Effector memory CD8-positive, alpha-beta T cell (primary cell): ENCODE measurements around the gene COL27A1.

ENCODE experiments used
- ATAC-seq: fragments of 150-1000 bp; cut with Tn5 transposase; replicated peaks from 2 replicates; pipeline ENCODE4 v1.10.0; 2021; ENCODE audit warnings: mild to moderate bottlenecking, moderate library complexity
- DNase-seq, 3 experiments: peaks; one replicate each; pipeline ENCODE4 v3.0.0; 2021
- H3K27ac Mint-ChIP-seq, 2 donors: one replicate each; pipeline ENCODE4 v1.8.0; 2022; ENCODE audit warnings: mild to moderate bottlenecking in 2 of 2, mixed read lengths in 2 of 2, moderate library complexity in 2 of 2
- H3K27me3 Mint-ChIP-seq, 2 donors: one replicate each; pipeline ENCODE4 v1.8.0; 2022; ENCODE audit warnings: mixed read lengths in 2 of 2
- H3K36me3 Mint-ChIP-seq: one replicate; pipeline ENCODE4 v1.8.0; 2022; ENCODE audit warnings: mild to moderate bottlenecking, moderate library complexity, mixed read lengths; ENCODE audit not compliant: insufficient read depth
- H3K4me1 Mint-ChIP-seq, 2 donors: one replicate each; pipeline ENCODE4 v1.8.0; 2022; ENCODE audit warnings: low read depth in 2 of 2, mixed read lengths in 2 of 2
- H3K4me3 Mint-ChIP-seq, 2 donors: one replicate each; pipeline ENCODE4 v1.8.0; 2022; ENCODE audit warnings: mild to moderate bottlenecking in 2 of 2, mixed read lengths in 2 of 2, moderate library complexity in 2 of 2
- H3K9me3 Mint-ChIP-seq, 2 donors: one replicate each; pipeline ENCODE4 v1.8.0; 2022; ENCODE audit warnings: mixed read lengths in 2 of 2

The COL27A1 gene

DNA sequence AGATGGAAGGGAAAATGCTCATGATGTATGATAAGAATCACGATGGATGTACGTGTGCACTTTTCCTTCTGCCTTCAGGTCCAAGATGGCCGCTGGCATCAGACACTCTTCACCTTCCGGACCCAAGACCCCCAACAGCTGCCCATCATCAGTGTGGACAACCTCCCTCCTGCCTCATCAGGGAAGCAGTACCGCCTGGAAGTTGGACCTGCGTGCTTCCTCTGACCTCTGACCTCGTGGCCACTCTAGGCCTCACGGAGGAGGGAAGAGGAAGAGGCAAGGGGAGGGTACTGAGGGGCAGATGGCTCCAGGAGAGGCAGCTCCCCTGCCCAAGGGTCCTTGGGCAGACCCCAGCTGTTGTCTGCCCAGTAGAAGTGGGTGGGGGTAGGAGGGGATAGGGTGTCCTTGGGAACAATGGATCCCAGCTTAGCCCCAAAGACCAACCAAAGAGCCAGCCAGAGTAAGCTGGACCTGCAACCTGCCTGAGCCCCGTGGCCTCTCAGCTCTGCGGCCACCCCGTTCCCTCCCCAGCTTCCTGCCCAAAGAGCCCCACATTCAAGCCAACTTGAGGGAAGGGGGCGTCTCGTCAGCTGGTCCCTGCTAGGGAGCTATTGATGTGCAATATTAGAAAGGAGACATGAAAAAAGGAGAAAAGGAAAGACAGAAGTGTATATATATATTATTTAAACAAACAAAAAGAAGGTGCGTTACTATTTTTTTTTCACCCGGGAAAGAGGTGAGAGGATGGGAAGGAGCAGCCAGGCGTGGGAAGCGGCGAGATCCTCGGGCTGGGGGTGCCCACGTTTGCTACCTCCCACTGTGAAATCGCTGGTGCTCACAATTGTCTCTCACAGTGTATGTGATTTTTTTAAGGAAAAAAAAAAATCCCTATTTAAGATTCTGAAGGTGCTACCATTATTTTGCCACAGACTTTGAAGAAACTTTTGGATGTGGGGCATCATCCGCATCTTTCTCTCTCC is 155.4 kb downstream of the COL27A1 start:
- peaks cover 2% of the 10 kb centered on the region in 2 donors for H3K4me1 Mint-ChIP-seq
- H3K36me3 Mint-ChIP-seq = no peaks in the 10 kb centered on the region
- no peaks in the 10 kb centered on the region for H3K9me3 Mint-ChIP-seq
- peaks cover 0 to 8% of the 10 kb centered on the region in 2 donors for H3K27me3 Mint-ChIP-seq
- ATAC-seq (no peak), DNase-seq (no peak)
- no peak overlapping the region for H3K27ac Mint-ChIP-seq
- no peak overlapping the region for H3K4me3 Mint-ChIP-seq

DNA sequence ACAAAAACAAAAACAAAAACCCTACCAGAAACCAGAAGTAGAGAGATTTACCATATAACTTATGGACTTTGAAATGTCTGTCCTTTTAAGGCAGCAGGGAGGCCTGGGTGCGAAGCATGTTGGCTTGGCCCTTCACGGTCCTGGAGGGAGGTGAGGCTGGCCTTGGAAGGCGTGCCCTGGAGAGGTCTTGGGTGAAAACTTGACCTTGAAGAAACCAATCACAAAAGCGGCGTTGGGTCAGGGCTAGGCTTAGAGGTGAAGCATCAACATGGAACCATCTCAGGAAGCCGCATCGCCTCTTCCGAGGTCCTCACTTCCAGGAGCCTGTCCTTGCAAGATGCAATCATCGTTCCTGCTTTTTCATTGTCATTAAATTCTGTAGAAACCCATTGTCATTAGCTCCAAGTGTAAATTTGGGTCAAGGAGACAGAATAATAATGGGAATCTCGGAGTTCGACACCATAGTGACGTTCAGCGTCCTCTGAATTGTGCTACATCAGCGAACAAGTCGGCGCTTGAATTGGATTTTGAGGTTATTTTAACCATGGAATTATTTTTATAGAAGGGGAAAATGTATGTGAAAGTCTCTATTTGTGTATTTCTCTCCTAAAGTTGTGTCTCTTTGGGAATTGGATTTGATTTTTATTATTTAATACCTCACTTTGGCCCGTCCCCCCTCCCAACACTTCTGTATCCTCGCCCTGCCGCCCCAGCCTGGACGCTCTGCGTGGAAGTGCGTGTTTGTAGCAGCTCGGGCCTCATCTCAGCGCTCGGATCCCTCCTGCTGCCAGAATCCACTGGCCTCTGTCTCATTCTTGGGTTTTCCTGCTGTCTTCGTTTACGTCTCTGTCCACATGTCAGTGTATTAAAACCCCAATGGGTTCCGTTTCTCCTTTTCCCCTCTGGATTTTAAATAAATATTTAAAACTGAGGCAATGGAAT is 156.5 kb downstream of the COL27A1 start:
- no peaks in the 10 kb centered on the region for H3K27me3 Mint-ChIP-seq
- no peaks in the 10 kb centered on the region for H3K9me3 Mint-ChIP-seq
- H3K27ac Mint-ChIP-seq = no peak overlapping the region
- no peaks in the 10 kb centered on the region for H3K4me1 Mint-ChIP-seq
- ATAC-seq = no peak
- H3K36me3 Mint-ChIP-seq = no peaks in the 10 kb centered on the region
- no peak overlapping the region for H3K4me3 Mint-ChIP-seq
- no peak for DNase-seq

GRCh38 chr9:114312513-114312875 is 157.2 kb downstream of the COL27A1 start:
- no peaks in the 10 kb centered on the region for H3K9me3 Mint-ChIP-seq
- H3K36me3 Mint-ChIP-seq = no peaks in the 10 kb centered on the region
- ATAC-seq = no peak
- H3K27me3 Mint-ChIP-seq = no peaks in the 10 kb centered on the region
- H3K4me3 Mint-ChIP-seq = no peak overlapping the region
- no peak for DNase-seq
- no peaks in the 10 kb centered on the region for H3K4me1 Mint-ChIP-seq
- no peak overlapping the region for H3K27ac Mint-ChIP-seq

DNA sequence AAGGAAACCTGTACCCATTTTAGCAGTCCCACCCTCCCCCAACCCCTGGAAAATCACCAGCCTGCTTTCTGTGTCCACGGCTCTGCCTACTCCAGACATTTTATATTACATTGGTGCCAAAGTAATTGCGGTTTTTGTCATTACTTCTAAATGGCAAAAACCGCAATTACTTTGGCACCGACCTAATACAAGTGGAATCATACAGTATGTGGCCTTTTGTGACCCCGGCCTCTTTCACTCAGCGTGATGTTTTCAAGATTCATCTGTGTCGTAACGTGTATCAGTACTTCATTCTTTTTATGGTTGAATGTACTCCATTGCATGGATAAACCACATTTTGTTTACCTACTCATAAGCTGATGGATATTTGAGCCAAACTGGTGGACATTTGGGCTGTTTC is 157.8 kb downstream of the COL27A1 start:
- H3K4me3 Mint-ChIP-seq = no peak overlapping the region
- DNase-seq = no peak
- H3K27ac Mint-ChIP-seq = no peak overlapping the region

DNA sequence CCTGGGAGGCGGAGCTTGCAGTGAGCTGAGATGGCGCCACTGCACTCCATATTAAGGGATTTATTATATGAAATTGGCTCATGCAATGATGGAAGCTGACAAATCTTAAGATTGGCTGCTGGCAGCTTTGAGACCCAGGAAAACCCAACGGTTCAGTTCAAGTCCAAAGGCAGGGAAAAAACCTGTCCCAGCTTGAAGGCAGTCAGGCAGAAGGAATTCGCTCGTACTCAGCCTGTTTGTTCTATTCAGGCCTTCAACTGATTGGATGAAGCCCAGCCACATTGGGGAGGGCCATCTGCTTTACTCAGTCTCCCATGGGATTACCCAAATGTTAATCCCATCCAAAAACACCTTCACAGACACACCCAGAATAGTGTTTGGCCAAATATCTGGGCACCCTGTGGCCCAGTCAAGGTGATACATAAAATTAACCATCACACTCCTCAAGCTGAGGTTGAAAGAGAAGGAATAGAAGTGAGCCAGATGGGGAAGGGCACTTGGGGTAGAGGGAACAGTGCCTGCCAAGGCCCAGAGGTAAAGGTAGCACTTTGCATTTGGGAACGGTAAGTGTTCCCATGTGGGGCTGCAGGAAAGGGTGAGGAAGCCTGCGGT is 159.0 kb downstream of the COL27A1 start:
- no peaks in the 10 kb centered on the region for H3K4me1 Mint-ChIP-seq

More for the DNA sequence above, 157.8 kb downstream of the COL27A1 start:
- Mint-ChIP-seq H3K9me3 (no peaks in the 10 kb centered on the region), H3K27me3 (peaks cover 0 to under 1% of the 10 kb centered on the region in 2 donors), H3K4me1 (no peaks in the 10 kb centered on the region), H3K36me3 (no peaks in the 10 kb centered on the region)
- ATAC-seq = no peak

DNA sequence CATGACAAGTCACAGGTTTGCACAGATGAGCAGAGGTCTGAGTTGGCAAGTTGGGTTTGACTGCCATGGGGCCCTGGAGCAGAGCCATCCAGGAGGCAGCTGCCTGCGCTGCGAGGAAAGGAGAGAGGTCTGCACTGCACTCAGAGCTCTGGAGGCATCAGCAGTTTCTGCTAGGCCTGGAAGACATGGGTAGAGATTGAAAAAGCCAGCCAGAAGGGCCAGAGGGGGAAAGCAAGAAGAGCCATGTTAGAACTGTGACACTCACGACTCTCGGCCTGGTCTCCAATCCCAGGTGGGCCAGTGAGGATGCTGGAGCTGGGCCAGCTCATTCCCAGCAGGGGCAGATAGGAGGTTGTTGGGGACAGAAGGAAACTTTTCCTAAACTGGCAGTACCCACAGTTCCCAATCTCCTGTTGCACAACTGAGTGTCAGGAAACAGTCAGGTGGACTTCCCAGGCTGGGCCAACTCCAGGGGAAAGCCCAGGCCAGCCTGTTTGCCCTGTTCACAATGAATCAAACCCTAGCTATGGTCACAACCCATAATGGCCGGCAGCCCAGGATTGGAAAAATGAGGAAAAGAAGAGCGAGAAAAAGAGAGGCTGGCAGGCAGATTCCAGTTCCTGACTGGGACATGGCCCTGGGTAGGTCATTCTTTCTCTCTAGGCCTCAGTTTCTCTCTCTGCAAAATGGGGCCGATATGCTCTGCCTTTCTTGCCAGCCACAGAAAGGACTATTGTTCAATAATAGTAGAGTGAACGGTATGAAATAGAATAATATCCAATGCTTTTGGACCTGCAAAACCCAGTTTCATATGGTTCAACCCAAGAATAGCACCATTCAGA is 159.8 kb downstream of the COL27A1 start:
- DNase-seq (no peak), ATAC-seq (no peak)
- Mint-ChIP-seq H3K27ac (no peak overlapping the region), H3K9me3 (no peaks in the 10 kb centered on the region), H3K36me3 (no peaks in the 10 kb centered on the region), H3K4me1 (no peaks in the 10 kb centered on the region), H3K27me3 (peaks cover 9 to 16% of the 10 kb centered on the region in 2 donors), H3K4me3 (no peak overlapping the region)

More for the DNA sequence above, 159.0 kb downstream of the COL27A1 start:
- H3K9me3 Mint-ChIP-seq = no peaks in the 10 kb centered on the region
- peaks cover 6 to 12% of the 10 kb centered on the region in 2 donors for H3K27me3 Mint-ChIP-seq
- no peak for DNase-seq
- no peak for ATAC-seq
- H3K4me3 Mint-ChIP-seq = no peak overlapping the region
- no peaks in the 10 kb centered on the region for H3K36me3 Mint-ChIP-seq
- no peak overlapping the region for H3K27ac Mint-ChIP-seq

- DNase-seq (no peak), ATAC-seq (no peak)
- Mint-ChIP-seq H3K4me3 (no peak overlapping the region), H3K27me3 (peaks cover 9 to 16% of the 10 kb centered on the region in 2 donors), H3K9me3 (no peaks in the 10 kb centered on the region), H3K27ac (no peak overlapping the region), H3K36me3 (no peaks in the 10 kb centered on the region), H3K4me1 (no peaks in the 10 kb centered on the region)
These were observed 160.5 kb downstream of the COL27A1 start for GRCh38 chr9:114315723-114316363.

GRCh38 chr9:114316605-114317230 is 161.4 kb downstream of the COL27A1 start:
- Mint-ChIP-seq H3K4me3 (no peak overlapping the region), H3K36me3 (no peaks in the 10 kb centered on the region), H3K4me1 (no peaks in the 10 kb centered on the region), H3K27me3 (peaks cover 9 to 20% of the 10 kb centered on the region in 2 donors), H3K9me3 (no peaks in the 10 kb centered on the region), H3K27ac (no peak overlapping the region)
- no peak for DNase-seq
- ATAC-seq = no peak

- Mint-ChIP-seq H3K4me3 (no peak overlapping the region), H3K36me3 (no peaks in the 10 kb centered on the region), H3K27ac (no peak overlapping the region), H3K9me3 (no peaks in the 10 kb centered on the region), H3K4me1 (no peaks in the 10 kb centered on the region), H3K27me3 (peaks cover 9 to 29% of the 10 kb centered on the region in 2 donors)
- DNase-seq (no peak), ATAC-seq (no peak)
These were observed 162.5 kb downstream of the COL27A1 start for GRCh38 chr9:114317665-114318357.

GRCh38 chr9:114318416-114318815 is 163.1 kb downstream of the COL27A1 start:
- ATAC-seq (no peak), DNase-seq (no peak)
- no peak overlapping the region for H3K27ac Mint-ChIP-seq
- H3K36me3 Mint-ChIP-seq = no peaks in the 10 kb centered on the region
- H3K4me3 Mint-ChIP-seq = no peak overlapping the region
- no peaks in the 10 kb centered on the region for H3K9me3 Mint-ChIP-seq
- no peaks in the 10 kb centered on the region for H3K4me1 Mint-ChIP-seq
- H3K27me3 Mint-ChIP-seq = peaks cover 9 to 29% of the 10 kb centered on the region in 2 donors

- peaks cover 9 to 29% of the 10 kb centered on the region in 2 donors for H3K27me3 Mint-ChIP-seq
- no peaks in the 10 kb centered on the region for H3K36me3 Mint-ChIP-seq
- no peaks in the 10 kb centered on the region for H3K4me1 Mint-ChIP-seq
- no peak overlapping the region for H3K27ac Mint-ChIP-seq
- ATAC-seq = no peak
- H3K4me3 Mint-ChIP-seq = no peak overlapping the region
- no peaks in the 10 kb centered on the region for H3K9me3 Mint-ChIP-seq
- no peak for DNase-seq
These were observed 163.8 kb downstream of the COL27A1 start for GRCh38 chr9:114319147-114319546.
